ENCODE measurements around the gene UCK1. TPM values are rescaled to one million over a fixed set of nuclear protein-coding genes. Genes with fewer than 3 reads are reported as not detected.
"Not testable (repeated sequence)": the region's sequence is repeated elsewhere in the genome, so short reads cannot be mapped to it uniquely, and the experiment has no call there.

The UCK1 gene
- total RNA-seq, 2 experiments from 2014 or later: 26.1 to 29.6 TPM

- CTCF ChIA-PET: no interaction called here
- no peaks in the 10 kb centered on the region for H3K4me1 Mint-ChIP-seq
- DNase-seq (no peak), ATAC-seq (no peak)
- no peaks in the 10 kb centered on the region for H3K27me3 Mint-ChIP-seq
- no peaks in the 10 kb centered on the region for H3K9me3 Mint-ChIP-seq (ENCODE audit: low read depth)
- H3K36me3 Mint-ChIP-seq: peaks cover 31% of the 10 kb centered on the region
- H3K4me3 Mint-ChIP-seq: no peak overlapping the region
- H3K27ac Mint-ChIP-seq: no peak overlapping the region
These were observed 7.3 kb downstream of the UCK1 start for GRCh38 chr9:131523451-131524435.

DNA sequence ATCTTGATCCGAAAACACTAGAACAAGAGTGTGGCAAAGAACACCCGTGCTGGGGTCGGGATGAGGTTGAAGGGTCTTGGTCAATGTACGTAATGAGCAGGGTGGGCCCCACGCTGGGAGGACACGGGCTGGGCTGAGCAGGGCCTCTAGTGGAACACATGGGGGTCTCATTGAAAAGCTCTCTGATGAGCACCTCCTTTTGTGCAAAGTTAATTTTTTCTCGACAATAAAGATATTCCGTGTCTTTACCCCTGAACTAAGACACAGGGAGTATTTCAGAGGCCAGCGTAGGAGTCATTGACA lies 8.0 kb downstream of the UCK1 start:
- no peak overlapping the region for H3K27ac Mint-ChIP-seq
- no peaks in the 10 kb centered on the region for H3K4me1 Mint-ChIP-seq
- H3K9me3 Mint-ChIP-seq (ENCODE audit: low read depth): no peaks in the 10 kb centered on the region
- CTCF ChIA-PET: no interaction called here
- DNase-seq (no peak), ATAC-seq (no peak)
- no peaks in the 10 kb centered on the region for H3K27me3 Mint-ChIP-seq
- H3K4me3 Mint-ChIP-seq: no peak overlapping the region
- peaks cover 28% of the 10 kb centered on the region for H3K36me3 Mint-ChIP-seq

- H3K4me3 Mint-ChIP-seq: no peak overlapping the region
- ATAC-seq: no peak
- H3K27ac Mint-ChIP-seq: no peak overlapping the region
- CTCF ChIA-PET: no interaction called here
- H3K4me1 Mint-ChIP-seq: no peaks in the 10 kb centered on the region
- no peaks in the 10 kb centered on the region for H3K9me3 Mint-ChIP-seq (ENCODE audit: low read depth)
- H3K27me3 Mint-ChIP-seq: no peaks in the 10 kb centered on the region
- peaks cover 34% of the 10 kb centered on the region for H3K36me3 Mint-ChIP-seq
- DNase-seq: no peak
These were observed 8.6 kb downstream of the UCK1 start for GRCh38 chr9:131522257-131523085.

DNA sequence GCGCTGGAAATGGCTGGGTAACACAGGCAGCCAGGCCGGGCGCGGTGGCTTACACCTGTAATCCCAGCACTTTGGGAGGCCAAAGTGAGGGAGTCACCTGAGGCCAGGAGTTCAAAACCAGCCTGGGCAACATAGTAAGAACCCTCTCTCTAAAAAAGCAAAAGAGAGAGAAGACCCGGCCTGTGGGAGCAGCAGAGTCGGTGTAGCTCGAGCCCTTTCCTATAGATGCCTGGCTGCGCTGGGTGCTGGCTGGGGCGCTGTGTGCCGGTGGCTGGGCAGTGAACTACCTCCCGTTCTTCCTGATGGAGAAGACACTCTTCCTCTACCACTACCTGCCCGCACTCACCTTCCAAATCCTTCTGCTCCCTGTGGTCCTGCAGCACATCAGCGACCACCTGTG lies 9.2 kb downstream of the UCK1 start:
- DNase-seq (no peak), ATAC-seq (no peak)
- H3K36me3 Mint-ChIP-seq: peaks cover 35% of the 10 kb centered on the region
- H3K9me3 Mint-ChIP-seq (ENCODE audit: low read depth): no peaks in the 10 kb centered on the region
- no peaks in the 10 kb centered on the region for H3K27me3 Mint-ChIP-seq
- H3K27ac Mint-ChIP-seq: no peak overlapping the region
- CTCF ChIA-PET: no interaction called here
- H3K4me1 Mint-ChIP-seq: no peaks in the 10 kb centered on the region
- H3K4me3 Mint-ChIP-seq: no peak overlapping the region

DNA sequence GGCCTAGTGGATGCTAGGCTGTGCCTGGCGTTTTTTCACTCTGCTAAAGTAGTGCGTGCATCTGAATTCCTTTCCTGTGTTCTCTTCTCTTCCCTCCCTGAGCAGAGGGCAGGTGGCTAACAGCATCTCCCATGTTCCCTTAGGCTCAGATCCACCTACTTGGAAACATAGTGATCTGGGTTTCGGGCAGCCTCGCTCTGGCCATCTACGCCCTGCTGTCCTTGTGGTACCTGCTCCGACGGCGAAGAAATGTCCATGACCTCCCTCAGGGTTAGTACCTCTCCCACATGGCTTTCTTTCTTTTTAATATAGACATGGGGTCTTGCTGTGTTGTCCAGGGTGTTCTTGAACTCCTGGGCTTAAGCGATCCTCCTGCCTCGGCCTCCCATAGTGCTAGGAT lies 9.9 kb downstream of the UCK1 start:
- no peak for DNase-seq
- Mint-ChIP-seq H3K36me3 (peaks cover 29% of the 10 kb centered on the region), H3K27ac (no peak overlapping the region), H3K27me3 (no peaks in the 10 kb centered on the region), H3K9me3 (ENCODE audit: low read depth) (no peaks in the 10 kb centered on the region), H3K4me1 (no peaks in the 10 kb centered on the region), H3K4me3 (no peak overlapping the region)
- CTCF ChIA-PET: interaction anchor here (0.9 kb wide), 1 partner anchor 185 kb away, joined by 3 read pairs; no protein-coding TSS in a partner anchor
- ATAC-seq: no peak

DNA sequence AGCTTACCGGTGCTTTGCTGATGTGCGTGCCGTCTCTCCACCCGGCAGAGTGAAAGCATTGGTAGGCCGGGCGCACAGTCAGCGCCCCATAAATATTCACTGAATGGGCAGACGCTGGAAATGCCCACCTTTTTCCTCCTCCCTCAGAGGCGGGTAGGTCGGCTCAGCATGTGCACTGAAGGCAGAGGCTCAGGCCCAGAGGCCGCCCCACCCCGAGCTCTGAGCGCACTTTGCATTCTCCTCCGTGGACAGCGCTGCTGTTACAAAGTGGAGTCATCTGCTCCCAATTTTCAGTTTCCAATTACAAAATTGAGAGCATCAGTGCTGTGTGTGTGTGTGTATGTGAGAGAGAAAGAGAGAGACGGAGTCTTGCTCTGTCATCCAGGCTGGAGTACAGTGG lies 10.6 kb downstream of the UCK1 start:
- H3K27ac Mint-ChIP-seq: no peak overlapping the region
- H3K36me3 Mint-ChIP-seq: peaks cover 23% of the 10 kb centered on the region
- CTCF ChIA-PET: interaction anchor here (0.9 kb wide), 1 partner anchor 184 kb away, joined by 3 read pairs; no protein-coding TSS in a partner anchor
- H3K27me3 Mint-ChIP-seq: no peaks in the 10 kb centered on the region
- H3K9me3 Mint-ChIP-seq (ENCODE audit: low read depth): no peaks in the 10 kb centered on the region
- ATAC-seq (no peak), DNase-seq (no peak)
- H3K4me1 Mint-ChIP-seq: no peaks in the 10 kb centered on the region
- H3K4me3 Mint-ChIP-seq: no peak overlapping the region

DNA sequence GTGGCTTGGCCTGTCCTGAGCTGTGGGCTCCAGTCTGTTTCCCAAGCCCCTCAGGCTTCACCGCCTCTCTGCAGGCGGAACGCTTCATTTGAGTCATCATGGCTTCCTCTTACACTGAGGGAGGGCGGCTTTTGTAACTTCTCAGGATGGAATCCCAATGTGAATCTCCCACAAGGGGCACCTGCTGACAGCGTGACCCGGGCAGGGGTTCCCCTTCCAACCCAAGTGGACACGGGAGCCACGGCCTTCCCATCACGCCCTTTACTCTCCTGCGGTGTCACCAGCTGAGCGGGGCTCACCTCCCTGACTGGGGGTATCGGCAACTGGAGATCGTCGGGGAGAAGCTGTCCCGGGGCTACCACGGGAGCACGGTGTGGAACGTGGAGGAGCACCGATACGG lies 12.5 kb downstream of the UCK1 start:
- H3K4me1 Mint-ChIP-seq: no peaks in the 10 kb centered on the region

DNA sequence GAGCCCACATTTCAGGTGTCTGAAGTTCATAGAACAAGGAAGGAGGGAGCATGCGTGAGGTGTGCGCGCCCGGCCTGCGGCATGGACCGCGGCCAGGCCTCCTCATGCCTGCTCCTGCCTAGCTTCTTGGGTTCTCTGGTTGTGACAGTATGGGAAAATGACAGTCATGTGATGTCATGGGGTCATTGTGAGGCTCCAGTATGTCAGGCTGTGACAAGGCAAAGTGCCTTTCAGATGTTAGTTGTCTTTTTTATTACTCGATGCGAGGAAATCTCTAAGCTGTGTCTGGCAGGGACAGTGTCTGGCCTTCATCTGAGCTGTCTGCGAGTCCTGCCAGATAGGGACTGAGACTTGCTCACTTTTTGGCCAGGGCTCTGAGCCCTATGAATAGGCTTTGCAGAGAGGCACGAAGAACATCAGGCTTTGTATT lies 13.3 kb downstream of the UCK1 start:
- DNase-seq (no peak), ATAC-seq (no peak)
- Mint-ChIP-seq H3K27me3 (no peaks in the 10 kb centered on the region), H3K27ac (no peak overlapping the region), H3K9me3 (ENCODE audit: low read depth) (no peaks in the 10 kb centered on the region), H3K4me1 (no peaks in the 10 kb centered on the region), H3K36me3 (peaks cover 14% of the 10 kb centered on the region), H3K4me3 (no peak overlapping the region)
- CTCF ChIA-PET: no interaction called here

More for the DNA sequence above, 12.5 kb downstream of the UCK1 start:
- Mint-ChIP-seq H3K9me3 (ENCODE audit: low read depth) (no peaks in the 10 kb centered on the region), H3K36me3 (peaks cover 15% of the 10 kb centered on the region), H3K27me3 (no peaks in the 10 kb centered on the region), H3K27ac (no peak overlapping the region), H3K4me3 (no peak overlapping the region)
- CTCF ChIA-PET: interaction anchor here (0.9 kb wide), 1 partner anchor 126 kb away, joined by 3 read pairs; no protein-coding TSS in a partner anchor
- ATAC-seq (no peak), DNase-seq (no peak)

- Mint-ChIP-seq H3K36me3 (peaks cover 19% of the 10 kb centered on the region), H3K9me3 (ENCODE audit: low read depth) (no peaks in the 10 kb centered on the region), H3K27me3 (no peaks in the 10 kb centered on the region), H3K4me3 (no peak overlapping the region), H3K4me1 (no peaks in the 10 kb centered on the region), H3K27ac (no peak overlapping the region)
- no peak for DNase-seq
- CTCF ChIA-PET: no interaction called here
- ATAC-seq: no peak
These were observed 14.1 kb downstream of the UCK1 start for GRCh38 chr9:131516930-131517329.

- Mint-ChIP-seq H3K27me3 (no peaks in the 10 kb centered on the region), H3K27ac (no peak overlapping the region), H3K9me3 (ENCODE audit: low read depth) (no peaks in the 10 kb centered on the region), H3K4me1 (no peaks in the 10 kb centered on the region), H3K4me3 (no peak overlapping the region), H3K36me3 (peaks cover 22% of the 10 kb centered on the region)
- no peak for DNase-seq
- no peak for ATAC-seq
- CTCF ChIA-PET: no interaction called here
These were observed 15.0 kb downstream of the UCK1 start for GRCh38 chr9:131516100-131516499.

GRCh38 chr9:131515559-131516031 lies 15.5 kb downstream of the UCK1 start:
- ATAC-seq; H3K27me3 Mint-ChIP-seq; H3K4me3 Mint-ChIP-seq; H3K27ac Mint-ChIP-seq; H3K4me1 Mint-ChIP-seq; CTCF ChIA-PET; H3K9me3 Mint-ChIP-seq (ENCODE audit: low read depth); DNase-seq: not testable (repeated sequence)
- H3K36me3 Mint-ChIP-seq: peaks cover 27% of the 10 kb centered on the region

- ATAC-seq (no peak), DNase-seq (no peak)
- H3K27me3 Mint-ChIP-seq: no peaks in the 10 kb centered on the region
- peaks cover 26% of the 10 kb centered on the region for H3K36me3 Mint-ChIP-seq
- CTCF ChIA-PET: interaction anchor here (1.4 kb wide), 1 partner anchor 10 kb away, joined by 6 read pairs; no protein-coding TSS in a partner anchor
- H3K4me1 Mint-ChIP-seq: no peaks in the 10 kb centered on the region
- no peak overlapping the region for H3K4me3 Mint-ChIP-seq
- H3K9me3 Mint-ChIP-seq (ENCODE audit: low read depth): no peaks in the 10 kb centered on the region
- H3K27ac Mint-ChIP-seq: no peak overlapping the region
These were observed 17.9 kb downstream of the UCK1 start for GRCh38 chr9:131513177-131513576.

- no peak for DNase-seq
- peaks cover 24% of the 10 kb centered on the region for H3K36me3 Mint-ChIP-seq
- no peak for ATAC-seq
- H3K4me3 Mint-ChIP-seq: no peak overlapping the region
- H3K4me1 Mint-ChIP-seq: no peaks in the 10 kb centered on the region
- H3K27me3 Mint-ChIP-seq: no peaks in the 10 kb centered on the region
- H3K27ac Mint-ChIP-seq: no peak overlapping the region
- CTCF ChIA-PET: interaction anchor here (1.1 kb wide), 1 partner anchor 9 kb away, joined by 3 read pairs; the partner anchor contains the start of gene POMT1
- H3K9me3 Mint-ChIP-seq (ENCODE audit: low read depth): no peaks in the 10 kb centered on the region
These were observed 19.2 kb downstream of the UCK1 start for GRCh38 chr9:131511880-131512279.

All from activated CD8-positive, alpha-beta memory T cell treated with anti-CD3 and anti-CD28 coated beads, Interleukin-2, amount 10 ng/mL, durations not matched to agents 7 days and 5 days (primary cell).